K562 (cell line): ENCODE data around the gene PRDX2. TPM values are rescaled to one million over a fixed set of nuclear protein-coding genes. Genes with fewer than 3 reads are reported as not detected.

Source experiments
- CEBPZ ChIP-seq: fragments of 150-350 bp; IDR thresholded peaks from 2 replicates; pipeline ENCODE4 v1.6.1; 2014; ENCODE audit warnings: low read depth, mild to moderate bottlenecking, low read length, borderline replicate concordance
- EGR1 ChIP-seq: fragments of 450-650 bp; conservative IDR thresholded peaks from 2 replicates; pipeline ENCODE4 v1.6.1; 2017; ENCODE audit warnings: mild to moderate bottlenecking
- FOXJ3 ChIP-seq: sonication (generic); formaldehyde crosslinking; IDR thresholded peaks from 2 replicates; pipeline ENCODE4 v1.4.0; 2020; ENCODE audit warnings: mild to moderate bottlenecking, missing genetic modification reagents
- FOXK1 ChIP-seq: sonication (generic); formaldehyde crosslinking; IDR thresholded peaks from 2 replicates; pipeline ENCODE4 v1.8.0; 2022; ENCODE audit warnings: missing genetic modification reagents, mild to moderate bottlenecking, borderline replicate concordance
- HMBOX1 ChIP-seq: sonication (generic); IDR thresholded peaks from 2 replicates; pipeline ENCODE4 v1.6.1; 2016
- MAX ChIP-seq: sonication (generic); formaldehyde crosslinking; IDR thresholded peaks from 2 replicates; pipeline ENCODE4 v1.9.0; 2022; ENCODE audit warnings: mild to moderate bottlenecking, missing genetic modification reagents
- NCOA4 ChIP-seq: fragments of 450-650 bp; IDR thresholded peaks from 2 replicates; pipeline ENCODE4 v1.6.1; 2018; ENCODE audit warnings: mild to moderate bottlenecking; ENCODE audit not compliant: partially characterized antibody
- NELFE ChIP-seq: IDR thresholded peaks from 2 replicates; pipeline ENCODE4 v1.6.1; 2011; ENCODE audit warnings: mild to moderate bottlenecking; ENCODE audit not compliant: insufficient read depth, insufficient read length
- SMARCE1 ChIP-seq: fragments of 450-650 bp; IDR thresholded peaks from 2 replicates; pipeline ENCODE4 v1.7.1; 2016; ENCODE audit warnings: mild to moderate bottlenecking
- TFAM ChIP-seq: fragments of 250-450 bp; sonication (Bioruptor Pico); conservative IDR thresholded peaks from 2 replicates; pipeline ENCODE4 v1.5.0; 2021; ENCODE audit warnings: mild to moderate bottlenecking, moderate library complexity
- ZKSCAN3 ChIP-seq: fragments of 250-450 bp; sonication (Bioruptor Pico); IDR thresholded peaks from 2 replicates; pipeline ENCODE4 v1.4.0; 2020
- ZNF589 ChIP-seq: fragments of 200-800 bp; sonication (Bioruptor generic); IDR thresholded peaks from 2 replicates; pipeline ENCODE4 v1.6.1; 2016; ENCODE audit warnings: low read depth, missing genetic modification characterization, missing compliant biosample characterization
- ZNF639 ChIP-seq, 2 experiments: fragments of 200-800 bp in 1 of 2; sonication (Bioruptor generic) in 1 of 2; sonication (generic) in 1 of 2; formaldehyde crosslinking in 1 of 2; IDR thresholded peaks in 1 of 2; conservative IDR thresholded peaks in 1 of 2; 2 replicates each; pipeline versions ENCODE4 v1.5.0 to v1.6.1; 2016 to 2020; ENCODE audit warnings: missing compliant biosample characterization in 1 of 2, missing genetic modification characterization in 1 of 2, missing genetic modification reagents in 1 of 2
- ZSCAN32 ChIP-seq: fragments of 450-650 bp; formaldehyde crosslinking; IDR thresholded peaks from 2 replicates; pipeline ENCODE4 v1.4.0; 2020; ENCODE audit warnings: mild to moderate bottlenecking, moderate library complexity
- polyA plus RNA-seq, 8 experiments: library from polyadenylated mRNA; depleted of rRNA in 4 of 8; stranded (reverse) in 5 of 8; unstranded in 3 of 8; fragments of >200 nt; fragmentation: Nextera tagmentation in 2 of 8; fragmentation: Illumina TruSeq in 1 of 8; extraction: Ambion mirVana in 2 of 8; extraction: Trizol in 1 of 8; gene quantifications; 2 replicates each; pipeline versions ENCODE4 v1.2.1 to v1.2.3, GENCODE V29; 2011 to 2014; ENCODE audit warnings: inconsistent platforms in 1 of 8, missing spikeins in 1 of 8
- total RNA-seq, 7 experiments: library from RNA; depleted of rRNA in 6 of 7; stranded (reverse); fragments of >200 nt in 6 of 7; fragmentation: Illumina TruSeq in 2 of 7; extraction: Trizol in 2 of 7; gene quantifications; 2 replicates each; pipeline versions ENCODE4 v1.2.1 to v1.2.3, GENCODE V29; 2011 to 2021; ENCODE audit warnings: low replicate concordance in 1 of 7
- TF ChIP-seq, protein P1 (sequence below): IDR thresholded peaks from 3 replicates; pipeline ENCODE4 v1.6.1; 2011; ENCODE audit warnings: borderline replicate concordance, mild to moderate bottlenecking; ENCODE audit not compliant: insufficient read length, insufficient read depth
- TF ChIP-seq, protein P2 (sequence below): IDR thresholded peaks from 2 replicates; pipeline ENCODE4 v1.6.1; 2011; ENCODE audit warnings: borderline replicate concordance, low read depth, mild to moderate bottlenecking, moderate library complexity, low read length; ENCODE audit not compliant: insufficient read depth, poor library complexity, severe bottlenecking

The PRDX2 gene
- total and polyA plus RNA-seq, 9 of the 15 experiments (the other 6 are each of a cell fraction or from before 2014, with no cell fraction given) = 206 to 1,183 (median 415) TPM

GRCh38 chr19:12782424-12783290 lies 18.9 kb downstream of the PRDX2 start (continued):
- TF ChIP-seq ZNF639 (CRISPR knock-in tag; conservative IDR thresholded peaks at IDR 0.05 in 1 of 2, IDR thresholded peaks at IDR 0.05 in 1 of 2) = peak in 1 of 2 experiments; percentile 85; a peak in 2 of 4 replicates
- TF ChIP-seq FOXJ3 (CRISPR knock-in tag) = no peak
- TF ChIP-seq TFAM (CRISPR knock-in tag) = no peak
- TF ChIP-seq CEBPZ = no peak
- TF ChIP-seq EGR1 = peak; percentile 99
- no peak for TF ChIP-seq NCOA4
- TF ChIP-seq MAX (CRISPR knock-in tag) = peak; percentile 55
- TF ChIP-seq, protein P1, sequence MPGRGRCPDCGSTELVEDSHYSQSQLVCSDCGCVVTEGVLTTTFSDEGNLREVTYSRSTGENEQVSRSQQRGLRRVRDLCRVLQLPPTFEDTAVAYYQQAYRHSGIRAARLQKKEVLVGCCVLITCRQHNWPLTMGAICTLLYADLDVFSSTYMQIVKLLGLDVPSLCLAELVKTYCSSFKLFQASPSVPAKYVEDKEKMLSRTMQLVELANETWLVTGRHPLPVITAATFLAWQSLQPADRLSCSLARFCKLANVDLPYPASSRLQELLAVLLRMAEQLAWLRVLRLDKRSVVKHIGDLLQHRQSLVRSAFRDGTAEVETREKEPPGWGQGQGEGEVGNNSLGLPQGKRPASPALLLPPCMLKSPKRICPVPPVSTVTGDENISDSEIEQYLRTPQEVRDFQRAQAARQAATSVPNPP = no peak
- no peak for TF ChIP-seq HMBOX1
- TF ChIP-seq NELFE = no peak
- TF ChIP-seq SMARCE1 = peak; percentile 39; the same call in 1 of the 2 replicates
- TF ChIP-seq FOXK1 (CRISPR knock-in tag) = no peak; the same call in 1 of the 2 replicates
- TF ChIP-seq ZNF589 (CRISPR knock-in tag) = no peak
- TF ChIP-seq ZSCAN32 (CRISPR knock-in tag) = no peak
- TF ChIP-seq ZKSCAN3 (CRISPR knock-in tag) = no peak
- TF ChIP-seq, protein P2, sequence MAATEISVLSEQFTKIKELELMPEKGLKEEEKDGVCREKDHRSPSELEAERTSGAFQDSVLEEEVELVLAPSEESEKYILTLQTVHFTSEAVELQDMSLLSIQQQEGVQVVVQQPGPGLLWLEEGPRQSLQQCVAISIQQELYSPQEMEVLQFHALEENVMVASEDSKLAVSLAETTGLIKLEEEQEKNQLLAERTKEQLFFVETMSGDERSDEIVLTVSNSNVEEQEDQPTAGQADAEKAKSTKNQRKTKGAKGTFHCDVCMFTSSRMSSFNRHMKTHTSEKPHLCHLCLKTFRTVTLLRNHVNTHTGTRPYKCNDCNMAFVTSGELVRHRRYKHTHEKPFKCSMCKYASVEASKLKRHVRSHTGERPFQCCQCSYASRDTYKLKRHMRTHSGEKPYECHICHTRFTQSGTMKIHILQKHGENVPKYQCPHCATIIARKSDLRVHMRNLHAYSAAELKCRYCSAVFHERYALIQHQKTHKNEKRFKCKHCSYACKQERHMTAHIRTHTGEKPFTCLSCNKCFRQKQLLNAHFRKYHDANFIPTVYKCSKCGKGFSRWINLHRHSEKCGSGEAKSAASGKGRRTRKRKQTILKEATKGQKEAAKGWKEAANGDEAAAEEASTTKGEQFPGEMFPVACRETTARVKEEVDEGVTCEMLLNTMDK = peak; percentile 65
